K562 (cell line): Measurements from ENCODE around the gene SLC23A2. TPM values are rescaled to one million over a fixed set of nuclear protein-coding genes. Genes with fewer than 3 reads are reported as not detected.

Source experiments
- ATAC-seq: fragments of 200-7000 bp; cut with Tn5 transposase; 3 replicates; pipeline ENCODE4 v1.9.1; 2020; ENCODE audit warnings: moderate library complexity
- BruUV-seq: library from RNA; stranded (reverse); fragments of 400-500 nt; replicated peaks from 2 replicates; lab custom pipeline; 2021; lab: Mats Ljungman, UMichigan
- CTCF ChIA-PET: fragments of 300-600 bp; formaldehyde crosslinking; extraction: SDS; loops from one replicate; lab custom pipeline; 2021; ENCODE audit warnings: low intra/inter-chr PET ratio; lab: Yijun Ruan, JAX
- POLR2A ChIA-PET: fragments of 300-600, 350-650 bp; sonication (Branson Sonifier 250); formaldehyde crosslinking; extraction: SDS; loops from one replicate; lab custom pipeline; 2021; ENCODE audit warnings: antibody characterized with exemption, inconsistent platforms; lab: Yijun Ruan, JAX
- DNase-seq, 4 experiments: peaks; one replicate each; pipeline versions ENCODE4 v3.0.0 to v3.0.0-alpha.2; 2011 to 2018; ENCODE audit warnings: low spot score in 3 of 4, mixed read lengths in 3 of 4; ENCODE audit errors: extremely low read depth in 1 of 4
- FAIRE-seq: peaks from 2 replicates; lab custom pipeline; 2011; peaks lifted over from hg19 to GRCh38; lab: Jason Lieb, UNC
- H2AFZ ChIP-seq: 2 replicates; pipeline ENCODE4 v1.6.0; 2011; ENCODE audit warnings: low read depth, low read length, control low read depth, inconsistent platforms
- H3K27ac ChIP-seq: fragments of 200-600 bp; 3 replicates; pipeline ENCODE4 v1.8.0; 2011; ENCODE audit warnings: low read depth, mild to moderate bottlenecking, control low read depth, inconsistent platforms, low read length, moderate library complexity, mixed read lengths; ENCODE audit errors: extremely low read depth
- H3K27me3 ChIP-seq, 2 experiments: fragments of 300-600 bp in 1 of 2; 2 replicates in 1 of 2; 3 replicates in 1 of 2; pipeline versions ENCODE4 v1.6.0 to v1.8.0; 2011; ENCODE audit warnings: inconsistent platforms in 2 of 2, low read length in 2 of 2, mild to moderate bottlenecking in 1 of 2, mixed read lengths in 1 of 2, moderate library complexity in 1 of 2; ENCODE audit not compliant: control insufficient read depth in 2 of 2, insufficient read depth in 2 of 2
- H3K36me3 ChIP-seq: fragments of 300-600 bp; 3 replicates; pipeline ENCODE4 v1.8.0; 2011; ENCODE audit warnings: mild to moderate bottlenecking, low read length, inconsistent platforms; ENCODE audit not compliant: control insufficient read depth, insufficient read depth
- H3K4me1 ChIP-seq, 2 experiments: fragments of 200-600 bp in 1 of 2; replicated peaks in 1 of 2; 2 replicates in 1 of 2; 3 replicates in 1 of 2; pipeline versions ENCODE4 v1.5.1 to v1.8.0; 2011; ENCODE audit warnings: inconsistent platforms in 2 of 2, low read length in 2 of 2, mild to moderate bottlenecking in 1 of 2, mixed read lengths in 1 of 2, moderate library complexity in 1 of 2; ENCODE audit not compliant: control insufficient read depth in 2 of 2, insufficient read depth in 2 of 2
- H3K4me2 ChIP-seq: 2 replicates; pipeline ENCODE4 v1.6.1; 2011; ENCODE audit warnings: low read length, control low read depth, inconsistent platforms, mixed read lengths; ENCODE audit not compliant: insufficient read depth
- H3K4me3 ChIP-seq: fragments of 200-600 bp; sonication (generic), shearing (Covaris generic); 2 replicates; pipeline ENCODE4 v1.5.1; 2016; ENCODE audit warnings: control low read depth, inconsistent platforms
- H3K79me2 ChIP-seq: fragments of 200-600 bp; 3 replicates; pipeline ENCODE4 v1.8.0; 2011; ENCODE audit warnings: low read length, inconsistent platforms; ENCODE audit not compliant: control insufficient read depth, insufficient read depth
- H3K9ac ChIP-seq, 2 experiments: 2 replicates each; pipeline versions ENCODE4 v1.6.0 to v1.6.1; 2011; ENCODE audit warnings: low read depth in 2 of 2, low read length in 2 of 2, control low read depth in 1 of 2, inconsistent platforms in 1 of 2, mild to moderate bottlenecking in 1 of 2, mixed read lengths in 1 of 2; ENCODE audit not compliant: insufficient read depth in 1 of 2
- H3K9me1 ChIP-seq: one replicate; pipeline ENCODE4 v1.6.0; 2011; ENCODE audit warnings: inconsistent platforms, mild to moderate bottlenecking, low read length, moderate library complexity; ENCODE audit not compliant: control insufficient read depth, insufficient read depth
- H3K9me3 ChIP-seq: replicated peaks from 2 replicates; pipeline ENCODE4 v1.5.1; 2011; ENCODE audit warnings: low read depth, low read length, inconsistent platforms; ENCODE audit not compliant: control insufficient read depth, insufficient read depth
- H4K20me1 ChIP-seq: replicated peaks from 2 replicates; pipeline ENCODE4 v1.6.1; 2011; ENCODE audit warnings: low read length, inconsistent platforms, mixed read lengths; ENCODE audit not compliant: control insufficient read depth, insufficient read depth
- FOXK2 ChIP-seq, 2 experiments: fragments of 450-650 bp; IDR thresholded peaks in 1 of 2; conservative IDR thresholded peaks in 1 of 2; 2 replicates each; pipeline ENCODE4 v1.6.1; 2016; ENCODE audit warnings: low read depth in 2 of 2, mild to moderate bottlenecking in 1 of 2
- PHF21A ChIP-seq: fragments of 450-650 bp; IDR thresholded peaks from 2 replicates; pipeline ENCODE4 v1.6.1; 2017; ENCODE audit warnings: low read depth, borderline replicate concordance
- RUNX1 ChIP-seq: sonication (generic); IDR thresholded peaks from 2 replicates; pipeline ENCODE4 v1.6.1; 2016; ENCODE audit warnings: antibody characterized with exemption, low read depth
- TGIF2 ChIP-seq: sonication (generic); formaldehyde crosslinking; IDR thresholded peaks from 2 replicates; pipeline ENCODE4 v1.8.1; 2022; ENCODE audit warnings: mild to moderate bottlenecking, missing genetic modification reagents, moderate library complexity
- U2AF1 ChIP-seq: fragments of 200-400 bp; formaldehyde crosslinking; optimal IDR thresholded peaks from 2 replicates; pipeline ENCODE3; 2017; ENCODE audit warnings: mild to moderate bottlenecking, low read depth, low read length, moderate library complexity
- ZNF316 ChIP-seq: fragments of 450-650 bp; IDR thresholded peaks from 2 replicates; pipeline ENCODE4 v1.6.1; 2016
- ZNF79 ChIP-seq: fragments of 250-450 bp; sonication (Bioruptor Pico); IDR thresholded peaks from 2 replicates; pipeline ENCODE4 v1.4.0; 2020; ENCODE audit warnings: low read depth, mild to moderate bottlenecking, moderate library complexity
- WGBS: fragments of 100-300 bp; shearing (Covaris generic); methylation state at CpG from one replicate; pipeline ENCODE4 v1.1.6; 2016; ENCODE audit warnings: low coverage, mixed read lengths; ENCODE audit not compliant: insufficient coverage; ENCODE audit errors: missing lambda C conversion rate; 5-methylcytosine and 5-hydroxymethylcytosine counted together
- in situ Hi-C: fragments of 300-500 bp; cut with MboI; formaldehyde crosslinking; loops from 4 replicates; pipeline ENCODE4 v1.15.0; 2018; ENCODE audit warnings: inconsistent platforms, mixed read lengths
- intact Hi-C: fragments of 100-400 bp; cut with micrococcal nuclease; formaldehyde crosslinking; loops from 2 replicates; pipeline ENCODE4 v1.14.2; 2022
- polyA plus RNA-seq, 8 experiments: library from polyadenylated mRNA; depleted of rRNA in 4 of 8; stranded (reverse) in 5 of 8; unstranded in 3 of 8; fragments of >200 nt; fragmentation: Nextera tagmentation in 2 of 8; fragmentation: Illumina TruSeq in 1 of 8; extraction: Ambion mirVana in 2 of 8; extraction: Trizol in 1 of 8; gene quantifications; 2 replicates each; pipeline versions ENCODE4 v1.2.1 to v1.2.3, GENCODE V29; 2011 to 2014; ENCODE audit warnings: inconsistent platforms in 1 of 8, missing spikeins in 1 of 8
- total RNA-seq, 7 experiments: library from RNA; depleted of rRNA in 6 of 7; stranded (reverse); fragments of >200 nt in 6 of 7; fragmentation: Illumina TruSeq in 2 of 7; extraction: Trizol in 2 of 7; gene quantifications; 2 replicates each; pipeline versions ENCODE4 v1.2.1 to v1.2.3, GENCODE V29; 2011 to 2021; ENCODE audit warnings: low replicate concordance in 1 of 7
- TF ChIP-seq, protein P1 (sequence below): sonication (generic); formaldehyde crosslinking; IDR thresholded peaks from 2 replicates; pipeline ENCODE4 v1.8.1; 2022; ENCODE audit warnings: missing genetic modification reagents
- TF ChIP-seq, protein P2 (sequence below): fragments of 250-450 bp; sonication (Bioruptor Pico); IDR thresholded peaks from 2 replicates; pipeline ENCODE4 v1.8.0; 2021; ENCODE audit warnings: borderline replicate concordance, mild to moderate bottlenecking, moderate library complexity; ENCODE audit not compliant: poor library complexity, severe bottlenecking
- TF ChIP-seq, protein P3 (sequence below): fragments of 450-650 bp; formaldehyde crosslinking; IDR thresholded peaks from 2 replicates; pipeline ENCODE4 v1.4.0; 2022; ENCODE audit warnings: missing genetic modification characterization

Gene SLC23A2
- total and polyA plus RNA-seq, 9 of the 15 experiments (the other 6 are each of a cell fraction or from before 2014, with no cell fraction given), result 0.39 to 6.7 (median 3.2) TPM

DNA sequence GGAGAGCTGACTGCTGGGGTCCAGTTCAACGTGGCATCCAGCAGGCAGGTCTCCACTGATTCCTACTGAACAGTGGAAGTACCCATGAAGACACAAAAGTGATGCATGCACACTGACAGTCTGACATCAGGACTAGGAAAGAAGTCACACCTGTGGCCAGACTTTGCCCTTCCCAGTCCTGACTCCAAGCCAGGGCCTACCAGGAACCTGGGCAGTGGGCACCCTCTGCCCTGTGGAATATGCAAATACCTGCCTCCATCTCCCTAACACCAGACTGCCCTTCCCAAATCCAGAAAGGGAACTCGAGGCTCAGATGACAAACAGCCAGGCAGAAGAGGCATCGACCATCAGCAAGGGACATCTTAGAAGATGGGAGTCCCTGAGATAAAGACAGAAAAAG, 50.9 kb downstream of the SLC23A2 start:
- BruUV-seq, result no TSS peak
- H3K4me2 ChIP-seq, result no peak overlapping the region
- H3K4me1 ChIP-seq, result no peaks in the 10 kb centered on the region
- no peaks in the 10 kb centered on the region for H3K9me1 ChIP-seq
- no peak for DNase-seq
- H3K36me3 ChIP-seq, result no peaks in the 10 kb centered on the region
- no peak for ATAC-seq
- no peak for FAIRE-seq
- H4K20me1 ChIP-seq, result peaks cover 6% of the 10 kb centered on the region; the same call in 1 of the 2 replicates
- no peak overlapping the region for H3K4me3 ChIP-seq
- intact Hi-C loops, result loop anchor here (10.0 kb wide), 1 partner anchor 346 kb away; no protein-coding TSS in a partner anchor
- WGBS, result 9% methylated on average over 2 of the region's 3 CpGs
- no peaks in the 10 kb centered on the region for H3K79me2 ChIP-seq
- POLR2A ChIA-PET, result no interaction called here
- no peaks in the 10 kb centered on the region for H3K27me3 ChIP-seq
- in situ Hi-C loops, result no loop called here
- no peak overlapping the region for H3K9ac ChIP-seq
- no peaks in the 10 kb centered on the region for H3K9me3 ChIP-seq
- TF ChIP-seq, protein P1, sequence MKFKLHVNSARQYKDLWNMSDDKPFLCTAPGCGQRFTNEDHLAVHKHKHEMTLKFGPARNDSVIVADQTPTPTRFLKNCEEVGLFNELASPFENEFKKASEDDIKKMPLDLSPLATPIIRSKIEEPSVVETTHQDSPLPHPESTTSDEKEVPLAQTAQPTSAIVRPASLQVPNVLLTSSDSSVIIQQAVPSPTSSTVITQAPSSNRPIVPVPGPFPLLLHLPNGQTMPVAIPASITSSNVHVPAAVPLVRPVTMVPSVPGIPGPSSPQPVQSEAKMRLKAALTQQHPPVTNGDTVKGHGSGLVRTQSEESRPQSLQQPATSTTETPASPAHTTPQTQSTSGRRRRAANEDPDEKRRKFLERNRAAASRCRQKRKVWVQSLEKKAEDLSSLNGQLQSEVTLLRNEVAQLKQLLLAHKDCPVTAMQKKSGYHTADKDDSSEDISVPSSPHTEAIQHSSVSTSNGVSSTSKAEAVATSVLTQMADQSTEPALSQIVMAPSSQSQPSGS (CRISPR knock-in tag), result no peak
- TF ChIP-seq U2AF1 (no peak), ZNF316 (no peak), FOXK2 (conservative IDR thresholded peaks at IDR 0.05 in 1 of 2, IDR thresholded peaks at IDR 0.05 in 1 of 2; ENCODE audit: low read depth in 2 of 2) (no peak), ZNF79 (CRISPR knock-in tag) (no peak), PHF21A (no peak), RUNX1 (no peak), TGIF2 (CRISPR knock-in tag) (no peak)
- TF ChIP-seq, protein P2, sequence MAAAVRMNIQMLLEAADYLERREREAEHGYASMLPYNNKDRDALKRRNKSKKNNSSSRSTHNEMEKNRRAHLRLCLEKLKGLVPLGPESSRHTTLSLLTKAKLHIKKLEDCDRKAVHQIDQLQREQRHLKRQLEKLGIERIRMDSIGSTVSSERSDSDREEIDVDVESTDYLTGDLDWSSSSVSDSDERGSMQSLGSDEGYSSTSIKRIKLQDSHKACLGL (CRISPR knock-in tag), result no peak
- TF ChIP-seq, protein P3, sequence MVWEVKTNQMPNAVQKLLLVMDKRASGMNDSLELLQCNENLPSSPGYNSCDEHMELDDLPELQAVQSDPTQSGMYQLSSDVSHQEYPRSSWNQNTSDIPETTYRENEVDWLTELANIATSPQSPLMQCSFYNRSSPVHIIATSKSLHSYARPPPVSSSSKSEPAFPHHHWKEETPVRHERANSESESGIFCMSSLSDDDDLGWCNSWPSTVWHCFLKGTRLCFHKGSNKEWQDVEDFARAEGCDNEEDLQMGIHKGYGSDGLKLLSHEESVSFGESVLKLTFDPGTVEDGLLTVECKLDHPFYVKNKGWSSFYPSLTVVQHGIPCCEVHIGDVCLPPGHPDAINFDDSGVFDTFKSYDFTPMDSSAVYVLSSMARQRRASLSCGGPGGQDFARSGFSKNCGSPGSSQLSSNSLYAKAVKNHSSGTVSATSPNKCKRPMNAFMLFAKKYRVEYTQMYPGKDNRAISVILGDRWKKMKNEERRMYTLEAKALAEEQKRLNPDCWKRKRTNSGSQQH (CRISPR knock-in tag), result no peak
- TF ChIP-seq, all 486 proteins: peak for 0
- Histone ChIP-seq H3K27ac (no peak overlapping the region), H2AFZ (no peak overlapping the region)
- CTCF ChIA-PET, result interaction anchor here (0.8 kb wide), 2 partner anchors 188 to 344 kb away, joined by 3 to 5 read pairs; no protein-coding TSS in a partner anchor
